ENCODE data around the gene MBD3L4.
"Not testable (repeated sequence)": the region's sequence is repeated elsewhere in the genome, so short reads cannot be mapped to it uniquely, and the experiment has no call there.

The MBD3L4 gene

DNA sequence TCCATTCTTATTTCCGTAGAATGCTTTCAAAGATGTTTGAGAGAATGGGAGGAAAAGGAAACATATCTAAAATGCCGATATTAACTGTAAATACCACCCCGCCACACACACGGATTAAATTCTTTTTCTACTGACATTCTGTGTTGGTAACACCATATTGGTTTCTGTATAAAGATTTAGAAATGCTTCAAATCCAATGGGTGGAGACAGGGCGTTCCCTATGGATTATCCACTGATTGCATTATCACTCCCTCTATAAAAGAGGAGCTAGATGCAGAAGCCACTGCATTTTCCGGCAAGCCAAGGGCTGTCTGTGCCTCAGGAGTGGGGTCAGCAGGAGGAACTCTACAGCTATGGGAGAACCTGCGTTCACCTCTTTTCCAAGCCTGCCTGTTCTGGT is 9.0 kb upstream of the MBD3L4 start, which contains the start of gene MBD3L2:
Gene MBD3L2, plus strand, starts transcription at position 301 of the 400 bp plus-strand sequence. Its CDS starts 53 bp downstream, at position 354.
- DNase-seq (ENCODE audit: low spot score), result not testable (repeated sequence)

DNA sequence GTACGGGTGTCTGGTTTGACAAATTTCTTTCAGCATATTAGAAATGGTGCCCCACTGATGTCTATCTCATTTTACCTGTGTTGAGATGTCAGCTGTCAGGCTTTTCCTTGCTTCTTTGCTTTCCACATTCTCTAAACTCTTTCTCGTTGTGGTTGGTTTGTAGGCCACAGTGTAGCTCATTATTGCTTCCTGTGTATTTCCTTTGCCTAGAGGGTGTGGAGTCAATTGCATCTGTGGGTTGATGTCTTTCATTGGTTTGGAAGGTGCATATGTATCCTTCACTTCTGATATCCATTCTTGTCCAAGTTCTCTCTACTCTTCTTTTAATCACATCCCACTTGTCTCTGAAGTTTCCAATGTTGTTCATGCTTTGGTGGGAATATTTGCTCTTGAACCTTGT is 1.6 kb upstream of the MBD3L4 start:
- not testable (repeated sequence) for DNase-seq (ENCODE audit: low spot score)

DNA sequence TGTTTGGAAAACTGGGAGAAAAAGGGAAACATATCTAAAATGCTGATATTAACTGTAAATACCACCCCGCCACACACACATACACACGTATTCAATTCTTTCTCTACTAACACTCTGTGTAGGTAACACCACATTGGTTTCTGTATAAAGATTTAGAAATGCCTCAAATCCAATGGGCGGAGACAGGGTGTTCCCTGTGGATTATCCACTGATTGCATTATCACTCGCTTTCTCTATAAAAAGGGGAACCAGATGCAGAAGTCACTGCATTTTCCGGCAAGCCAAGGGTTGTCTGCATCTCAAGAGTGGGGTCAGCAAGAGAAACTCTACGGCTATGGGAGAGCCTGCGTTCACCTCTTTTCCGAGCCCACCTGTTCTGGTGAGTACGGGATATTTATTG is 9.7 kb downstream of the MBD3L4 start, which contains the start of gene MBD3L5:
Gene MBD3L5, plus strand, starts transcription at position 301 of the 400 bp plus-strand sequence. Its CDS starts 34 bp downstream, at position 335.
- DNase-seq (ENCODE audit: low spot score), result not testable (repeated sequence)

DNA sequence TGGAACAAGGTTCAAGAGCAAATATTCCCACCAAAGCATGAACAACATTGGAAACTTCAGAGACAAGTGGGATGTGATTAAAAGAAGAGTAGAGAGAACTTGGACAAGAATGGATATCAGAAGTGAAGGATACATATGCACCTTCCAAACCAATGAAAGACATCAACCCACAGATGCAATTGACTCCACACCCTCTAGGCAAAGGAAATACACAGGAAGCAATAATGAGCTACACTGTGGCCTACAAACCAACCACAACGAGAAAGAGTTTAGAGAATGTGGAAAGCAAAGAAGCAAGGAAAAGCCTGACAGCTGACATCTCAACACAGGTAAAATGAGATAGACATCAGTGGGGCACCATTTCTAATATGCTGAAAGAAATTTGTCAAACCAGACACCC is 11.2 kb downstream of the MBD3L4 start:
- DNase-seq (ENCODE audit: low spot score), result not testable (repeated sequence)

DNA sequence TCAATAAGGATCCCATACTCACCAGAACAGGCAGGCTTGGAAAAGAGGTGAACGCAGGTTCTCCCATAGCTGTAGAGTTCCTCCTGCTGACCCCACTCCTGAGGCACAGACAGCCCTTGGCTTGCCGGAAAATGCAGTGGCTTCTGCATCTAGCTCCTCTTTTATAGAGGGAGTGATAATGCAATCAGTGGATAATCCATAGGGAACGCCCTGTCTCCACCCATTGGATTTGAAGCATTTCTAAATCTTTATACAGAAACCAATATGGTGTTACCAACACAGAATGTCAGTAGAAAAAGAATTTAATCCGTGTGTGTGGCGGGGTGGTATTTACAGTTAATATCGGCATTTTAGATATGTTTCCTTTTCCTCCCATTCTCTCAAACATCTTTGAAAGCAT is 18.6 kb downstream of the MBD3L4 start, which contains the start of gene MBD3L2B:
Gene MBD3L2B, minus strand, starts transcription at position 101 of the 400 bp plus-strand sequence. Its CDS starts 34 bp downstream, at position 67.
- DNase-seq (ENCODE audit: low spot score), result not testable (repeated sequence)

DNA sequence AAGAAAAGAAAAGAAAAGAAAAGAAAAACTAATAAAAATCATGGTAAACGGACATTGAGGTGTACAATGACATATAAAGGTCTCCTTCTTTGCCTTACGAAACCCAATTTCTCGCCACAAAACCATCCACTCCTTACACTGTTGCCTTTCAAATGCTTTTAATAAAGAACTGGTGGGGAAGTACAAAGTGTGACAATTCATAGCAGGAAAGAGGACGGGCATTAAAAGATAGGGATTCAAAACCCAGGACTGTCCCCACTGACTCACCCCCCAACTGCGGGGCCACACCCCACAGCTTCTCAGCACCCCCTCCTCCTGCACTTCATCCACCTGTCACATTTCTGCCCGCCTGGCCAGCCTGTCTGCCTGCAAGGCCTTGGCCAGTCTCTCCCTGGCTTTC is 21.2 kb downstream of the MBD3L4 start:
- DNase-seq (ENCODE audit: low spot score), result no peak

DNA sequence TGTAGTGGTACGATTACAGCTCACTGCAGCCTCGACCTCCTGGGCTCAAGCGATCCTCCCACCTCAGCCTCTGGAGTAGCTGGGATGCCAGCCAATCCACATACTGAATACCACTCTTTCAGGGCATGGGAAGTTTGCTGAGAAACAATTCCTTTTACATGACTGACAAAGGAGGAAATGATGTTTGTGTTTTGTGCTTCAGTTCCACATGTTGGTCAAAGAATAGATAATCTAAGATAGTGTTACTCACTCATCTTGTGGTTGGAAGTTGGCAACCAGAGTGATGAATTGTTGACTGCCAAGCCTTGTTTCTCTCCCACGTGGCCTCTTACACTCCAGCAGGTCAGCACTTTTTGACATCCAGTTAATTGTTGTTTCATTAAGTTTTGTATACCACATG is 26.3 kb downstream of the MBD3L4 start:
- DNase-seq (ENCODE audit: low spot score), result no peak

DNA sequence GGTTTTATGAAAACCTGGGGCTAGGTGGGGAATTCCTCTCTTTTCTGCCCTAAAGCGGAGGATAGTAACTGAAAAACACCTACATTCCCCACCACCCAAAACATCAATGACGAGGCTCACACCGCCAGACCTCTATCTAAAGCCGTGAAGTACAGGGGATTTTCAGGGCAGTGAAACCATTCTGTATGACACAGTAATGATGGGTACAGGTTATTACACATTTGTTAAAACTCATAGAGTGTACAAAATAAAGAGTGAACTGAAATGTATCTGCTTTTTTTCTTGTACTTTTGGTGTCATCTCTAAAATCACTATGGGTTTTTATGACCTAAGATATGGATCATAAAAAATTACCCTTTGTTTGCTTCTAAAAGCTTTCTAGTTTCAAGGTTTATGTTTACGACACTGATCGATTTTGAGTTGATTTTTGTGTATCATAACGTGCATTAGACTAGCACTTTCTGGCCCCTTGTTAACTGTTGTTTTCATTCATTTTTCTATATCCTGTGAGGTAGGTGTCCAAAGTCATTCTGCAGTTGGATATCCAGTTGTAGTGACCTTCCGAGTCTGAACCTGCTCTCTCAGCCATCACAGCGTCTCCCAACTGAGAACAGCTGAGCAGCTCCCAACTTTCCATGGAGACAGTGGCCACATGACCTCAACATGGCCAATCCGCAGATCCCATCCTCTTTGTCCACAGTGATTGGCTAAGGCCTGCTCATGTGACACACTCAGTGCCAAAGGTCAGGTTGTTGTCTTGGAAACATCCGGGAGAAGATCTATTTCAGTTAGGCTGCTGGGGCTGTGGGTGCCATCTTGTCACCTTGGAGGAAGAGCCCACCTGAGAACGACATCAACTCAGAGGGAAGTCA is 29.0 kb downstream of the MBD3L4 start:
- DNase-seq (ENCODE audit: low spot score), result no peak

DNA sequence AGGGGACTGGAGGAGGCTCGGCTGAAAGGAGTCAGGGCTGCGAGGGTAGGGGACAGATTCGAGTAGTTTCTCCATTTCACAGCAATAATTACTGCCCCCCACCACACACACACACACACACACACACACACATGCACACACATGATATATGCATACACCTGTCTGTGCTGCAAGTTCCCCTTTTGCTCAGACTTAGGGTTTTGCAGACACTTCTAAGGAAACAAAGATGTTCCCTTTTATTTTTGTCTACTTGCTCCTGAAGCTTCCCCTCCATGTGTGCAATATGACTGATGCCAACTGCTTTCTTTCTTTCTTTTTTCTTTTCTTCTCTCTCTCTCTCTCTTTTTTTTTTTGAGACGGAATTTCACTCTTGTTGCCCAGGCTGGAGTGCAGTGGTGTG is 32.1 kb downstream of the MBD3L4 start:
- DNase-seq (ENCODE audit: low spot score), result no peak

DNA sequence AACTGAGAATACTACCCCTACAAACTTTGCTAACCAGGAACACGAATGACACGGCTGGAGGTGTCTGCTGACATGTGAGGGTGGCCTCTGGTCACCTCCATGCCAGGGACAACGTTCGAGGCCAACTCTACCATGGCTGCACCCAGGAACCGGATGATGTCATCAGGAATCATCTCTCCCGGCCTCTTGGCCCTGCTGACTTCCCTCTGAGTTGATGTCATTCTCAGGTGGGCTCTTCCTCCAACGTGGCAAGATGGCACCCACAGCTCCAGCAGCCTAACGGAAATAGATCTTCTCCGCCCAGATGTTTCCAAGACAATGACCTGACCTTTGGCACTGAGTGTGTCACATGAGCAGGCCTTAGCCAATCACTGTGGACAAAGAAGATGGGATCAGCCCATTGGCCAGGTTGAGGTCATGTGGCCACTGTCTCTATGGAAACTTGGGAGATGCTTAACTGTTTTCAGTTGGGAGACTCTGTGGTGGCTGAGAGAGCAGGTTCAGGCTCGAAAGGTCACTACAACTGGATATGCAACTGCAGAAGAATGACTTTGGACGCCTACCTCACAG is 33.8 kb downstream of the MBD3L4 start:
- DNase-seq (ENCODE audit: low spot score), result no peak

DNA sequence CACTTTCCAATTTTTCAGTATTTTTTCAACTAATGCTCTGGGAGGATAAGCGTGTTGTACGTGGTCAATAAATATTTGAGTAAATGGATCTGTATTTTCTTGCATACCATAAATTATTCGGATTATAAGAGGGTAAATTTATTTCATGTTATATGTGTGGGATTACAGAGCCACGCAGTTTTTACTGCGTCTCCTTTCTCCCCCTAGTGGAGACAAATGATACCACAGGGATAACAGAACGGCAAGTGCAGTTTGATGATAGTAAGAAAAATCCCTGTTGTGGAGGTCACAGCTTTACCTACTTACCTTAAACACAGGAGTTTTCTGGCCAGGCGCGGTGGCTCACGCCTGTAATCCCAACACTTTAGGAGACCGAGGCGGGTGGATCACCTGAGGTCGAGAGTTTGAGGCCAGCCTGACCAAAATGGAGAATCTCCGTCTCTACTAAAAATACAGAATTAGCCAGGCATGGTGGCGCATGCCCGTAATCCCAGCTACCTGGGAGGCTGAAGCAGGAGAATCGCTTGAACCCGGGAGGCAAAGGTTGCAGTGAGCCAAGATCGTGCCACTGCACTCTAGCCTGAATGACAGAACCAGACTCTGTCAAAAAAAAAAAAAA is 35.6 kb downstream of the MBD3L4 start:
- DNase-seq (ENCODE audit: low spot score), result no peak

DNA sequence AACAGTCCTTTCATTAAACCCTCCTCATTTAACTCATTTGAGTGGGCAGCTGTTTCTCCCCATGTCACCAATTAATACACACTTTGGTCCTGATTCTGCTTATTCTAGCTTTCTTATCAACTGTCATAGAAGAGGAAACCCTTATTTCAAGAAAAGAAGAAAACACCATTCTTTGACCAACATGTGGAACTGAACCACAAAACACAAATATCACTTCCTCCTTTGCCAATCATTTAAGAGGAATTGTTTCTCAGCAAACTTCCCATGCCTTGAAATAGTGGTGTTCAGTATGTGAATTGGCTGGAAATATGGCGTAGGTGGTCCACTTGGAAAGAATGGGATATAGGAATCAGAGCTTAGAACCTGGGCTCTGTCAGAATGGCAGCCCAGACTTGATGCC is 39.2 kb downstream of the MBD3L4 start:
- DNase-seq (ENCODE audit: low spot score), result no peak

DNA sequence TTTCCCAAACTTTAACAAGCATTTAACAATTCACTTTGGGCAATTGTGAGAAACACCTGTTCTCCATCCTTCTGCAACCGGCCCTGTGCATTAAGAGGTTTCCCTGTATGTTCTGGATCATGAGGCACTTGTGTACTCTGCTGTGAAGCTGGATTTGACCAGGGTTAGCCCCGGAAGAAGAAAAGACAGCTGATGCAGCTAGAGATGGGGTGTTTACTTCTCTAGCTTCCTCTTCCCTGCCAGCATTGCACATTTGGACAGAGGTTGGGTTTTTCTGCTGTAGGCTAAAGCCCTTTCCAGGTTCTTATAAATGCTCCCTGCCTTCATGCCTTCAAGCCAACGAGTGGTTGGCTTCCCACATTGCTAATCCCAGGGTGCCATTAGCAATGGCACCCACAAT is 39.6 kb downstream of the MBD3L4 start:
- DNase-seq (ENCODE audit: low spot score), result no peak

DNA sequence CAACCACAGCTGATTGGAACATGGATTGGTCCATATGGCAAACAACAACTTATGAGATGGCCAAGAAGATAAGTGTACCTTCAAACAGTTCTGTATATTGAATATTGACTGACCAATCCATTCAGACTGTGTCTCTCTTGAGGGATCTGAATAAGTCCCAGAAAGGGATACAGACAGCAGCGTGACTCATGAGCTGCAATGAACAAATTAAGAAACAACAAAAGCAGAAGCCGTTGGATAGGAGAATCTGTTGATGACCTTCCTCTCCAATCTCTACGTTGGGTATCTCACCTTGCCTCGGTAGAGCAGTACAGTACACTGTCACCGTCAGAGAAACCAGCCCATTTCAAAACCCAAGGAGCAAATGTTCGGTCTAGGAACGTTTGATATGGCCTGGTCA is 40.0 kb downstream of the MBD3L4 start:
- DNase-seq (ENCODE audit: low spot score), result no peak

DNA sequence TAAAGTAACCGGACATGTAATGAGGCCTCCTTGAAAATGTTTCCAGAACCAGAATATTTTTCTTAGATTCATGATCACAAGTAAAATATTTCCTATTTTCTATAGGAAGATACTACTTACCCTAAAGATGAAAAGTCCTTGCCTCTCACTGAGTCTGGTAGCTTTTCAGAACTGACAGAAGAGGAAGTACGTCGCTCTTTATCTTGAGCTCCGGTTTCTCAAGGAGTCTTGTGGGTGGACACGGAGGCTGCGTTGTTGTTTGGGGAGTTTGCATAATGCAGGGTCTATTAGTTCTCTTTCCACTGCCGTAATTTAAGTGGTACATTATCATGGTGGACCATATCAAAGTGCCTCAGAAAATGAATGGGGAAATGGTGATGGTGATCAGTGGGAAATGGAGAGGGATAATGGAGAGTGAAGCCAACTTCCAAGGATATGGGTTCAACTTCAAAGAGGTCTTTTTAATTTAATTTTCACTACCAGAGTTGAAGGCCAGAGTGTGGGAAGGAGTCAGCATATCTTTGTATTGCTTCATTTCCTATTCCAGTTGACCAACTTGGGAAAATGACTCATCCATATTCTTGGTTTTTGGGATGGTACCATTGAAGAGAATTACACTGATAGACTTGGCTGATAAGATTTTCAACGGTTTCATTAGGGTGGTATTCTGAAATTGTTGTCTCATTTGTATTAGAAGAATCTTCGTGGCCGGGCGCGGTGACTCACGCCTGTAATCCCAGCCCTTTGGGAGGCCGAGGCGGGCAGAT is 42.1 kb downstream of the MBD3L4 start:
- DNase-seq (ENCODE audit: low spot score), result no peak

DNA sequence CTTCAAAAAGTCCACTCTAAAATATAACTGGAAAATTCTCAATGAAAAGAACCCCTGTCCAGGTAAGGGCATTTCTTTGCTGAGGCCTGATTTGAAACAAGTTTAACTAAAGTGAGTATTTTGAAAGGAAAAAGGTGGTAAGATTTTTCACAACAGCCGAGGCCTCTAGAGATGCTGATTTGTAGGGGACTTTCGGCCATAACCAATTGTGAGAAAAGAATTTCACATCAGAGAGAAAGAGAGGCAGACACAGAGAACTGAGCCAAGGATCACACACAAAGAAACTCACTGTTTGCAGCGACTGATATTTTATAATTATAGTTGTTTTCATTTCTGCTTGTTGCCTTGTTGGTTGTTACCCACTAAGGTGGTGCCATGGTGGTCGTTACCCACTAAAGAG is 43.2 kb downstream of the MBD3L4 start:
- no peak for DNase-seq (ENCODE audit: low spot score)

DNA sequence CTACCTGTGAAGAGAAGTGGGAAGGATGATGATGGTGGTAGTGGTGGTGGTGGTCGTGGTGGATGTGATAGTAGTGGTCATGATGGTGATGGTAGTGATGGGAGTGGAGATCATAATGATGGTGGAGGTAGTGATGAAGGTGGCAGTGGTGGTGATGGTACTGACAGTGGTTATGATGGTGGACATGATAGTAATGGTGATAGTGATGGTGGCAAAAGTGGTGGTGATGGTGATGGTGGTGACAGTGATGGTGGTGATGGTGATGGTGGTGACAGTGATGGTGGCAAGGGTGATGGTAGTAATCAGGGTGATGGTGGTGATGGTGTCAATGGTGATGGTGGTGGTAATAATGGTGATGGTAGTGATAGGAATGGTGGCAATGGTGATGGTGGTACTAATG is 44.9 kb downstream of the MBD3L4 start:
- no peak for DNase-seq (ENCODE audit: low spot score)

DNA sequence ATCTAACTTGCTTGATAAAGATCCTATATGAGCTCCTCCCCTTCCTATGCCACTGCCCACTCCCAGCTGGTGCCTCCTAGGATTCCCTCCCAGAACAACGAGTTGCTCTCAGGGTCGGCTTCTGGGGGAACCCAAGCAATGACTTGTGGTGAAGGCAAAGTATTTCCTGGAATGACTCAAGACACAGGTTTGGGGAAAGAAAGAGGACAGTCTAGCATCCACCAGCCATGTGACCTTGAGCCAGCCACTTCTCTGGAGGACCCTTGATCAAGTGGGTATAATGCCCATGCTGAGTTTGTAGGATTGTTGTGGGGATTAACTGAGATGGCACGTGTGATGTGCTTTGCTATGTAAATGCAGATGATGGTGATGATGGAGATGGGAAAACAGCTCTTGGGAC is 51.7 kb downstream of the MBD3L4 start:
- no peak for DNase-seq (ENCODE audit: low spot score)

DNA sequence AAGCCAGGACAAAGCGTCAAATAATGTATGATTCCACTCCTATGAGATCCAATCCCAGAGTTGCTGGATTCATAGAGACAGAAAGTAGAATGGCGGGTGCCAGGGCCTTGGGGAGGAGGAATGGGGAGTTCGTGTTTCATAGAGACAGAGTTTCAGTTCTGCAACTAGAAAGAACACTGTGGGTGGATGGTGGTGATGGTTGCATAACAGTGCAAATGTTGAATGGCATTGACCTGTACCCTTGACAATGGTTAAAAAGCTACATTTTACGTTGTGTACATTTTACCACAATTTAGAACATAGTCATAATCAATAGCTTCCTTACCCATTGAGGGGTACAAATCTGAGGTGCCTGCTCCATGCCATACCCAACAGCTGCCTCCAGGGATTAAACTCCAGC is 52.1 kb downstream of the MBD3L4 start:
- DNase-seq (ENCODE audit: low spot score), result no peak

Measured in left forelimb (tissue), 1 donor.